ENCODE data around the gene ASAH2.
"Not testable (repeated sequence)": the region's sequence is repeated elsewhere in the genome, so short reads cannot be mapped to it uniquely, and the experiment has no call there.

The ASAH2 gene

GRCh38 chr10:50251394-50251793, at the start of gene ASAH2:
Gene ASAH2 (minus strand): TSS chr10:50251516. CDS start chr10:50248610, 2,906 bp downstream.
- no peak for DNase-seq (ENCODE audit: low read depth in 2 of 2)

- DNase-seq (ENCODE audit: low read depth in 2 of 2), result no peak
Measured at GRCh38 chr10:50299948-50300669, 48.8 kb upstream of the ASAH2 start.

- no peak for DNase-seq (ENCODE audit: low read depth in 2 of 2)
Measured at GRCh38 chr10:50295367-50295766, 44.1 kb upstream of the ASAH2 start.

GRCh38 chr10:50294582-50294981, 43.3 kb upstream of the ASAH2 start:
- DNase-seq (ENCODE audit: low read depth in 2 of 2), result no peak

- DNase-seq (ENCODE audit: low read depth in 2 of 2), result no peak
Measured at GRCh38 chr10:50293513-50294313, 42.4 kb upstream of the ASAH2 start.

- DNase-seq (ENCODE audit: low read depth in 2 of 2), result no peak
Measured at GRCh38 chr10:50291261-50291850, 40.0 kb upstream of the ASAH2 start.

- no peak for DNase-seq (ENCODE audit: low read depth in 2 of 2)
Measured at GRCh38 chr10:50289196-50289595, 37.9 kb upstream of the ASAH2 start.

GRCh38 chr10:50286996-50287803, 35.9 kb upstream of the ASAH2 start:
- DNase-seq (ENCODE audit: low read depth in 2 of 2), result no peak

GRCh38 chr10:50286517-50286916, 35.2 kb upstream of the ASAH2 start:
- no peak for DNase-seq (ENCODE audit: low read depth in 2 of 2)

GRCh38 chr10:50281967-50282522, 30.7 kb upstream of the ASAH2 start:
- DNase-seq (ENCODE audit: low read depth in 2 of 2), result no peak

GRCh38 chr10:50281210-50281966, 30.1 kb upstream of the ASAH2 start:
- DNase-seq (ENCODE audit: low read depth in 2 of 2), result no peak

GRCh38 chr10:50280049-50280841, 28.9 kb upstream of the ASAH2 start:
- DNase-seq (ENCODE audit: low read depth in 2 of 2), result no peak

- DNase-seq (ENCODE audit: low read depth in 2 of 2), result no peak
Measured at GRCh38 chr10:50279489-50279888, 28.2 kb upstream of the ASAH2 start.

- DNase-seq (ENCODE audit: low read depth in 2 of 2), result no peak
Measured at GRCh38 chr10:50275650-50276235, 24.4 kb upstream of the ASAH2 start.

GRCh38 chr10:50272531-50272930, 21.2 kb upstream of the ASAH2 start:
- DNase-seq (ENCODE audit: low read depth in 2 of 2), result no peak

- no peak for DNase-seq (ENCODE audit: low read depth in 2 of 2)
Measured at GRCh38 chr10:50271564-50272250, 20.4 kb upstream of the ASAH2 start.

GRCh38 chr10:50267877-50268276, 16.6 kb upstream of the ASAH2 start:
- not testable (repeated sequence) for DNase-seq (ENCODE audit: low read depth in 2 of 2)

- not testable (repeated sequence) for DNase-seq (ENCODE audit: low read depth in 2 of 2)
Measured at GRCh38 chr10:50262625-50263024, 11.3 kb upstream of the ASAH2 start.

- DNase-seq (ENCODE audit: low read depth in 2 of 2), result no peak
Measured at GRCh38 chr10:50260791-50261281, 9.5 kb upstream of the ASAH2 start.
